ENCODE measurements around the gene GAL3ST2.

The GAL3ST2 gene

GRCh38 chr2:241808051-241808720, 31.6 kb downstream of the GAL3ST2 start:
- no peaks in the 10 kb centered on the region for H3K79me2 ChIP-seq
- H2AFZ ChIP-seq = no peak overlapping the region
- no peaks in the 10 kb centered on the region for H3K9me3 ChIP-seq (ENCODE audit: control insufficient read depth, low read length)
- H3K27ac ChIP-seq = no peak overlapping the region
- H3K4me1 ChIP-seq = peaks cover 2% of the 10 kb centered on the region
- H3K36me3 ChIP-seq (ENCODE audit: control insufficient read depth, insufficient read depth, low read length) = no peaks in the 10 kb centered on the region
- H3K9ac ChIP-seq = no peak overlapping the region
- TF ChIP-seq CTCF (IDR thresholded peaks at IDR 0.05) = no peak
- no peaks in the 10 kb centered on the region for H3K27me3 ChIP-seq (ENCODE audit: control insufficient read depth, insufficient read depth, low read length)
- H3K4me3 ChIP-seq (ENCODE audit: low read depth, low read length) = no peak overlapping the region
- no peak overlapping the region for H3K4me2 ChIP-seq (ENCODE audit: low read length)

DNA sequence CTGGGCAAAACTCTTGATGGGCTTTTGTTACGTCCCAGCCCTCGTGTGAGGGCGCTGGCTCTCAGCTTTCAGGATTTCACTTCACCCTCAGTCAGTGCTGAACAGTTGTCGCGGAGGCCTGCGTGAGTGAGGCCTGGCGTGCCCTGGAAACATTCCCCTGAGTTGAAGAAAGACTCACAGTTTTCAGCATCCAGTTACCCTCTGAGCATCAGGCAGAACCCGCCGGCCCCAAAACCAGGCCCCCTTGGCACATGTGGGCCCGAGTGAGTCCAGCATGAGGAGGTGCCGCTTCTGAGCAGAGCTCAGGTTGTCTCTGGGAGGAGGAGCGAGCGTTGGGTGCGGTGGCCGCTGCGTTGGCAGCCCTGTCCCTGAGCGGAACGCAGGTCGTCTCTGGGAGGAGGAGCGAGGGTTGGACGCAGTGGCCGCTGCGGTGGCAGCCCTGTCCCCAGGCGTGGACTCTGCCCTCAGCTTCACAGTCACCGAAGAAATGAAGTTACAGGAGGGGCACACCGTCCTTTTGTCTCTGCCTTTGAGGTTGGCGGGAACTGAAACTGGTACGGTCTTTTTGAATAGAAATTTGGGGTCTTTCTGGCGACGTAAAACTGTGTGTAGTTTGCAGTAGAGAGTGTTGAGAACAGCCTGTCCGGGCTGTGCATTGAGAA, 32.2 kb downstream of the GAL3ST2 start, which contains the start of gene NEU4:
TSS of gene NEU4 (plus strand) at position 473 of the 662 bp plus-strand sequence. CDS start 5,292 bp downstream, outside the sequence.
- H3K27me3 ChIP-seq (ENCODE audit: control insufficient read depth, insufficient read depth, low read length) = no peaks in the 10 kb centered on the region
- H3K36me3 ChIP-seq (ENCODE audit: control insufficient read depth, insufficient read depth, low read length) = no peaks in the 10 kb centered on the region
- H2AFZ ChIP-seq = no peak within 1 kb of the TSS
- H3K9ac ChIP-seq = no peak within 1 kb of the TSS
- H3K4me3 ChIP-seq (ENCODE audit: low read depth, low read length) = no peak within 1 kb of the TSS
- no peaks in the 10 kb centered on the region for H3K9me3 ChIP-seq (ENCODE audit: control insufficient read depth, low read length)
- no peak within 1 kb of the TSS for H3K4me2 ChIP-seq (ENCODE audit: low read length)
- H3K27ac ChIP-seq = no peak within 1 kb of the TSS
- H3K79me2 ChIP-seq = no peaks in the 10 kb centered on the region
- no peak for TF ChIP-seq CTCF (IDR thresholded peaks at IDR 0.05)
- peaks cover 2% of the 10 kb centered on the region for H3K4me1 ChIP-seq

- no peak overlapping the region for H2AFZ ChIP-seq
- no peaks in the 10 kb centered on the region for H3K9me3 ChIP-seq (ENCODE audit: control insufficient read depth, low read length)
- no peaks in the 10 kb centered on the region for H3K27me3 ChIP-seq (ENCODE audit: control insufficient read depth, insufficient read depth, low read length)
- no peak overlapping the region for H3K27ac ChIP-seq
- H3K9ac ChIP-seq = no peak overlapping the region
- H3K4me1 ChIP-seq = peaks cover under 1% of the 10 kb centered on the region
- no peak for TF ChIP-seq CTCF (IDR thresholded peaks at IDR 0.05)
- no peaks in the 10 kb centered on the region for H3K36me3 ChIP-seq (ENCODE audit: control insufficient read depth, insufficient read depth, low read length)
- H3K79me2 ChIP-seq = no peaks in the 10 kb centered on the region
- H3K4me2 ChIP-seq (ENCODE audit: low read length) = no peak overlapping the region
- H3K4me3 ChIP-seq (ENCODE audit: low read depth, low read length) = no peak overlapping the region
Observed at GRCh38 chr2:241809383-241810306, 33.0 kb downstream of the GAL3ST2 start.

DNA sequence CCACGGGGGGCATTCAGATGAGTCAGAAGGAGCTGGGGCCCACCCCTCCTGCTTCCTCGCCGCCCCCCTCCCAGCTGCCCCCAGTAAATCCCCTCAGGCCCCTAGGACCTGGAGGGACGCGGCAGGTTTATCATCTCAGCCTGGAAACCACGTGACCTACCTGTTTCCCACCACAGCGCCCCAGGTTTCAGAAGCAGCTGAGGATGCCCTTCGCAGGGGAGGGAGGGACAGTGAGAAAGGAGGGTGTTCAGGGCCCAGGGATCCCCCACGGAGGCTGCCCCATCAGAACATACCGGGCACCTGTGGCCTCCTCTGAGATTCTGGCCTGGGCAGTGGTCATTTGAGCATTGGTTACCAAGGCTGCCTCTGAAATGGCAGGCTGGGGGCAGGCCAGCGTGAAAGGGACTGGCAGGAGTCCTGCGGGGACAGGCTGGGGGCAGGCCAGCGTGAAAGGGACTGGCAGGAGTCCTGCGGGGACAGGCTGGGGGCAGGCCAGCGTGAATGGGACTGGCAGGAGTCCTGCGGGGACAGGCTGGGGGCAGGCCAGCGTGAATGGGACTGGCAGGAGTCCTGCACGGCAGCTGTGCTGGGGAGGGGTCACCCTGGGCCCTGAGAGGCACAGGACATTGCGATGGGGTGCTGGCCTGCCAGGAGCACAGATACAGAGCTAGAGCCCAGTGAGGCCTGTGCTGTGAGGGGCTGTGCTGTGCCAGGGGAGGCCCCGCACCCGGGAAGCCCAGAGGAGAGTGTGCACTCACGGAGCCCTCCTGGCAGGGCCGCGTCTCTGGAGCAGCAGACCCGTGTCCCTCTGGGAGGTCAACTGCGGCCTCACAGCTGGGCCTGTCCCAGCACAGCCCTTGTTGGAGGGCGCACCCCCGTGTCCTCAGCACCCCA, 33.9 kb downstream of the GAL3ST2 start:
- H3K9ac ChIP-seq = no peak overlapping the region
- no peaks in the 10 kb centered on the region for H3K27me3 ChIP-seq (ENCODE audit: control insufficient read depth, insufficient read depth, low read length)
- H3K27ac ChIP-seq = no peak overlapping the region
- no peaks in the 10 kb centered on the region for H3K36me3 ChIP-seq (ENCODE audit: control insufficient read depth, insufficient read depth, low read length)
- no peaks in the 10 kb centered on the region for H3K79me2 ChIP-seq
- no peak overlapping the region for H3K4me2 ChIP-seq (ENCODE audit: low read length)
- no peaks in the 10 kb centered on the region for H3K9me3 ChIP-seq (ENCODE audit: control insufficient read depth, low read length)
- no peak overlapping the region for H3K4me3 ChIP-seq (ENCODE audit: low read depth, low read length)
- no peaks in the 10 kb centered on the region for H3K4me1 ChIP-seq
- no peak for TF ChIP-seq CTCF (IDR thresholded peaks at IDR 0.05)
- H2AFZ ChIP-seq = no peak overlapping the region

Measured in parathyroid adenoma (tissue), 2 donors.